HG02623 (cell line): ENCODE results near the gene SCD.
"Not testable (repeated sequence)": the region's sequence is repeated elsewhere in the genome, so short reads cannot be mapped to it uniquely, and the experiment has no call there.

Experiments used
- ATAC-seq: cut with Tn5 transposase; IDR thresholded peaks from one replicate; pipeline ENCODE4 v1.9.1; 2021; ENCODE audit warnings: moderate library complexity; ENCODE audit not compliant: unreplicated experiment

Gene SCD

GRCh38 chr10:100359529-100360150 is 12.6 kb downstream of the SCD start:
- no peak for ATAC-seq

GRCh38 chr10:100360234-100360633 is 13.2 kb downstream of the SCD start:
- ATAC-seq = no peak

DNA sequence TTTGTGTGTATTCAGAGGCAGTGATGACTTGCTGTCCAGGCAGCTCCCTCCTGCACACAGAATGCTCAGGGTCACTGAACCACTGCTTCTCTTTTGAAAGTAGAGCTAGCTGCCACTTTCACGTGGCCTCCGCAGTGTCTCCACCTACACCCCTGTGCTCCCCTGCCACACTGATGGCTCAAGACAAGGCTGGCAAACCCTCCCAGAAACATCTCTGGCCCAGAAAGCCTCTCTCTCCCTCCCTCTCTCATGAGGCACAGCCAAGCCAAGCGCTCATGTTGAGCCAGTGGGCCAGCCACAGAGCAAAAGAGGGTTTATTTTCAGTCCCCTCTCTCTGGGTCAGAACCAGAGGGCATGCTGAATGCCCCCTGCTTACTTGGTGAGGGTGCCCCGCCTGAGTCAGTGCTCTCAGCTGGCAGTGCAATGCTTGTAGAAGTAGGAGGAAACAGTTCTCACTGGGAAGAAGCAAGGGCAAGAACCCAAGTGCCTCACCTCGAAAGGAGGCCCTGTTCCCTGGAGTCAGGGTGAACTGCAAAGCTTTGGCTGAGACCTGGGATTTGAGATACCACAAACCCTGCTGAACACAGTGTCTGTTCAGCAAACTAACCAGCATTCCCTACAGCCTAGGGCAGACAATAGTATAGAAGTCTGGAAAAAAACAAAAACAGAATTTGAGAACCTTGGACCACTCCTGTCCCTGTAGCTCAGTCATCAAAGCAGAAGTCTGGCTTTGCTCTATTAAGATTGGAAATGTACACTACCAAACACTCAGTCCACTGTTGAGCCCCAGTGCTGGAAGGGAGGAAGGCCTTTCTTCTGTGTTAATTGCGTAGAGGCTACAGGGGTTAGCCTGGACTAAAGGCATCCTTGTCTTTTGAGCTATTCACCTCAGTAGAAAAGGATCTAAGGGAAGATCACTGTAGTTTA is 15.8 kb downstream of the SCD start:
- no peak for ATAC-seq

DNA sequence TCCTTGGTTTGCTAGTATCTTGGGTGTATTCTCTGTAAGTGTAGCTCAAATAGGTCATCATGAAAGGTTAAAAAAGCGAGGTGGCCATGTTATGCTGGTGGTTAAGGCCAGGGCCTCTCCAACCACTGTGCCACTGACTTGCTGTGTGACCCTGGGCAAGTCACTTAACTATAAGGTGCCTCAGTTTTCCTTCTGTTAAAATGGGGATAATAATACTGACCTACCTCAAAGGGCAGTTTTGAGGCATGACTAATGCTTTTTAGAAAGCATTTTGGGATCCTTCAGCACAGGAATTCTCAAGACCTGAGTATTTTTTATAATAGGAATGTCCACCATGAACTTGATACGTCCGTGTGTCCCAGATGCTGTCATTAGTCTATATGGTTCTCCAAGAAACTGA is 17.1 kb downstream of the SCD start:
- ATAC-seq = no peak

GRCh38 chr10:100364735-100365391 is 17.8 kb downstream of the SCD start:
- no peak for ATAC-seq

- no peak for ATAC-seq
Measured at GRCh38 chr10:100368721-100369120, 21.7 kb downstream of the SCD start.

DNA sequence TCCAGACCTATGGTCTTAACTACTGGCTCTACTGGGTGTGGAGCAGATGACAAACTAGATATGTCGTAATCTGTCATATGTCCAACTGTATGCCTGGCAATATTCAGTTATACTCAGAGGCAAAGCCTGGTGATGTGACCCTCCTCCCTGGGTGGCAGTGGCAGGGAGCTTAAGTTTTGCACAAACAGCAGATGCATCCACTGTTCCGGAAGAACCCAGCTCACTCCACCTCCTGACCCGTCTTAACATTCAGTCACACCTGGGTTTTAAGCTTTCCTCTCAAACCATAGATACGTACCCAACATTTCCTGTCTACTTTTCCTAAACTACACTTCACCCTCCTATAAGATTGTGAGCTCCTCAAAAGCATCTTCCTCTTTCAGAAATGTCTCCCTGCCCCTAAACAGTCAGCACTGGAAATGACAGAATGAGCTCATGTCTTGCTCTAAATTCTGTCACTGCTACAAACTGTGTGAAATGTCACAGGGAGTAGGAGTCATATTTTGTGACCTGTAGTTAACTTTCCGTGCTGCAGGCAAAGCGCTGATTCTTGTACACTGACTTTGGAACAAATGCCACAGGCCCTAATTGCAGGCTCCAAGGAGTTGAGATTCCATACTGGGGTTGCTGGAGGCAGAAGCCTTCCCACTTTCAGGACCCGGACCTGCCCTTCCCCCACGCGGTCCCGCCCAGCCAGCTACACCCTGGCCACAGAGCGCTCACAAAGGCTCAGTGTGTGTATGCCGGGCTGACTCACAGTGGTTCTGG is 23.9 kb downstream of the SCD start:
- no peak for ATAC-seq

GRCh38 chr10:100371482-100372027 is 24.5 kb downstream of the SCD start:
- ATAC-seq = no peak

DNA sequence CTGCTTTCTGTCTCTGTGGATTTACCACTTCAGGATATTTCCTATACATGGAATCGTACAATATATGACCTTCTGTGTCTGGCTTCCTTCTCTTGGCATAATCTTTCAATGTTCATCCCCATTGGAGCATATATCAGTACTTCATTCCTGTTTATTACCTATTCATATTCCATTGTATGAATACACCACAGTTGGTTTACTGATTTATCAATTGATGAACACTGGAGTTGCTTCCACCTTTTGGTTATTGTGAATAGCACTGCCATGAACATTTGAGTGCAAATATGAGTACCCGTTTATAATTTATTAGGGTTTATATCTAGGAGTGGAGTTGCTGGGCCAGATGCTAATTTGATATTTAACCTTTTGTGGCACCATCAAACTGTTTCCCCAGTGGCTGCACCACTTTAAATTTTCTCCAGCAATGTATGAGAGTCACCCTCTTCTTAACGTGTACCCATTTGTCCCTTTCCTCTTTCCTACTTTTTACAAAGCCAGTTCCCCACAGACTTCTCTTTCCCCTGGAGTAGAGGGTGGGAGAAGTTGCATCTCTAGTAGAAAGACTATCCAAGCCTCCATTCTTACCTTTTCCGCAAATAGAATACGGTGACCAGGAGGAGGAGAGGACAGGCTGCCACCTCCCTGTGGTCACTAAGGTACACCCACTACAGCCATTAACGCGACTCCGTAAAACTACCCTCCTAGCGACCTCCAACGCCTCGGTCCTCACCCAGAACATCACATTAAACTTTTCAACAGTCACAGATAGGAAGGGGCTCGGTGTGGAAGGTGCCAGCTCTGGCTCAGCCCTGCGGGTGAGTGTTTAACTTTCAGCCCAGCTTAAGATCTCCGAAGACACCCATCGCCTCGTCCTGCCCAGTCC is 25.6 kb downstream of the SCD start:
- ATAC-seq = no peak

DNA sequence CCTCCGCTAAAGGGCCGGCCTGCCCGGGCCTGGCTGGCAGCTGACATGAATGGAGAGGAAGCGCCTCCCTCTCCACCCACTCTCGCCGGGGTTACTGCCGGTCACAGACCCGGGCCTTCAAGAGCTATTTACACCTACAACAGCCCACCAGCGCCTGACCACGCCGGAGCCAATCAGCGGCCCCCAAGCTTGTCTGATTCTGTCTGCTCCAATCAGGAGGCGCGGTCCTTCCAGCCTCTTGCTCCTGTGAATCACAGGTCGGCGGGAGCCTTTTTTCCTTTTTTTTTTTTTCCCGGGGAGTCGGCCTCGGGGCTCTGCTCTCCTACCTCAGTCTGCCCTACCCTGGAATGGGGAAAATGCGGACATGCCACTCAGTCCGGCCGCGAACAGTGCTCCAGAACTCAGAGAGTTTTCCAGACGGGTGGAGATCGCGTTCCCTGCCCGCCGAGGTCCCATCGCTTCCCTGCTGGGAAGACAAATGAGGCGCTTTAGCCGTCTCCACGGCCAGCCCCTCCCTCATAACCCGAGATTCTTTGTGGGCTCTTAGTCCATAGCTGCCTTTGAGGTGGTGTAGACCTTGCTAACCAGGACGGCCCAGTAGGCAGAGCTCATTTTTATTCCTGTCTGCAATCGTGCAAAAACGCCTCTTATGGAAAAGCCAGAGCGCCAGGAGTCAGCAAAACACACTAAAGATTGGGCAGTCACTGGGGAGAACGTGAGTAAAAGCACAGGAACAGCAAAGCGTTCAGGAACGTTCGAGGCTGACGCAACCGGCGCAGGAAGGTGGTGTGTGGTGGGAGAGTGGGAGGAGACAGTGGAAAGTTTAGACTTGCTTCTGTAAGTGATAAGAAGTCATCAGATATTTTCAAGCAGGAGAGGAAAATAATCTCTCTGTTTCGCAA is 26.5 kb downstream of the SCD start:
- ATAC-seq = peak; percentile 92

GRCh38 chr10:100374200-100374655 is 27.2 kb downstream of the SCD start:
- no peak for ATAC-seq

DNA sequence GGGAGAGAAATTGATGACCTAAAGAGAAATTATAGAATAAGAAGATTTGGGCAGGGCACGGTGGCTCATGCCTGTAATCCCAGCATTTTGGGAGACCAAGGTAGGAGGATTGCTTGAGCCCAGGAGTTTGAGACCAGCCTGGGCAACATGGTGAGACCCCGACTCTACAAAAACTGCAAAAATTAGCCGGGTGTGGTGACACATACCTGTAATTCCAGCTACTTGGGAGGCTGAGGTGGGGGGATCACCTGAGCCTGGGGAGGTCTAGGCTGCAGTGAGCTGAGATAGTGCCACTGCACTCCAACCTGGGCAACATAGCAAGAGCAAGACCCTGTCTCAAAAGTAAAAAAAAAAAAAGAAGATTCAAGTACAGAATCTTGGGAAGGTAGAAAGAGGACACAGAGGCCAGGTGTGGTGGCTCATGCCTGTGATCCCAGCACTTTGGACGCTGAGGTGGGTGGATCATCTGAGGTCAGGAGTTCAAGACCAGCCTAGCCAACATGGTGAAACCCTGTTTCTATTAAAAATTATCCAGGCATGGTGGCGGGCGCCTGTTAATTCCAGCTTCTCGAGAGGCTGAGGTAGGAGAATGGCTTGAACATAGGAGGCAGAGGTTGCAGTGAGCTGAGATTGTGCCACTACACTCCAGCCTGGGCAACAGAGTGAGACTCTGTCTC is 27.8 kb downstream of the SCD start:
- not testable (repeated sequence) for ATAC-seq

- ATAC-seq = not testable (repeated sequence)
Measured at GRCh38 chr10:100376656-100377055, 29.6 kb downstream of the SCD start.

DNA sequence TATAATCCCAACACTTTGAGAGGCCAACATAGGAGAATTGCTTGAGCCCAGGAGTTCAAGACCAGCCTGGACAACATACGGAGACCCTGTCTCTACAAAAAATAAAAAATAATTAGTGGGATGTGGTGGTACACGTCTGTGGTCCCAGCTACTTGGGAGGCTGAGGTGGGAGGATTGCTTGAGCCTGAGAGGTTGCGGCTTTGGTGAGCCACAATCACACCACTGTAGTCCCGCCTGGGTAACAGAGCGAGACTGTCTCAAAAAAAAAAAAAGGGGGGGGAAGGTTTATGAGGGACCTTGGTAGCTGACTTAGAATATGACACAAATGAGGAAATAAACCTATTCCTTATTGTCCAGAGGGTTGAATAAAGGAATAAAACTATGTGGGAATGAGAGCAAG is 30.8 kb downstream of the SCD start:
- no peak for ATAC-seq

GRCh38 chr10:100380400-100380799 is 33.4 kb downstream of the SCD start:
- ATAC-seq = no peak

DNA sequence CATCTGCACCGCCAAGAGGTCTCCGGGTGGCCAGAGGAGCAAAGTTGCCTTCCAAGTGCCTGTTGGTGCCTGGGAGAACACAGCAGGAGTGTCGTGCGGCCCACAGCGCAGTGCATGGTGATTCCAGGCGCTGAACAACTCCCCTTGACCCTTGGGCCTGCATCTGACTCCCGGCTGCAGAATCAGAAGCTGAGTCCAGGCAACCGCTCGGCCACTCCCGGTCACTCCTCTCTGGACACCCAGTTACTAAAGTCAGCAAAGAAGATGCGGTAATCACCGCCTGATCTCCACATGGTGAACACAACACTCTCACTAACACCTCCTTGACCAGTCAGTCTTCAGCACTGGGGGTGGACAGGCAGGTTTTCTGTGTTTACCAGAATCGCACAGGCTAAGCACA is 35.5 kb downstream of the SCD start:
- no peak for ATAC-seq

DNA sequence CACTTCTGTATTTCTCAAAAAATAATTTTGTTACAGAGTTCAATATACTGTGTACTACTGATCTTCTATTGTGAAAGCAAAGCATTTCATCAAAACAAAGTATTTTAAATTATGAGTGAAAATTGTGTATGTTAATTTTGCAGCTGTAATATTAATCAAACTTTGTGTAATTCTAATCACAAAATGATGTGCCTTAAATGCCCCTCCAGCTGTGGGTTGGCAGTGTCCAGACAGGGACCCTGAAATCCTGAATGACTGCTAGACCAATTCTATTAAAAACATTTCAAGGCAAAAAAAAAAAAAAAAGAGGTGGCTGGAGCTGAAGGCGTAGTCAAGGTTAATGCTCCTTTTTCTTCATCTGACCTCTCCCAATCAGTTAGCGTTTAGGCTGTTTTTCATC is 36.2 kb downstream of the SCD start:
- ATAC-seq = no peak
